ENCODE measurements around the gene AHNAK2.
"Not testable (repeated sequence)": the region's sequence is repeated elsewhere in the genome, so short reads cannot be mapped to it uniquely, and the experiment has no call there.

Gene AHNAK2

GRCh38 chr14:104977681-104978653, at the start of gene AHNAK2:
TSS of gene AHNAK2 (minus strand) at chr14:104978374. CDS start at chr14:104978237, 137 bp downstream.
- DNase-seq: peak; percentile 49 to 61

- DNase-seq: not testable (repeated sequence)
Observed at GRCh38 chr14:105027718-105028117, 49.5 kb upstream of the AHNAK2 start.

DNA sequence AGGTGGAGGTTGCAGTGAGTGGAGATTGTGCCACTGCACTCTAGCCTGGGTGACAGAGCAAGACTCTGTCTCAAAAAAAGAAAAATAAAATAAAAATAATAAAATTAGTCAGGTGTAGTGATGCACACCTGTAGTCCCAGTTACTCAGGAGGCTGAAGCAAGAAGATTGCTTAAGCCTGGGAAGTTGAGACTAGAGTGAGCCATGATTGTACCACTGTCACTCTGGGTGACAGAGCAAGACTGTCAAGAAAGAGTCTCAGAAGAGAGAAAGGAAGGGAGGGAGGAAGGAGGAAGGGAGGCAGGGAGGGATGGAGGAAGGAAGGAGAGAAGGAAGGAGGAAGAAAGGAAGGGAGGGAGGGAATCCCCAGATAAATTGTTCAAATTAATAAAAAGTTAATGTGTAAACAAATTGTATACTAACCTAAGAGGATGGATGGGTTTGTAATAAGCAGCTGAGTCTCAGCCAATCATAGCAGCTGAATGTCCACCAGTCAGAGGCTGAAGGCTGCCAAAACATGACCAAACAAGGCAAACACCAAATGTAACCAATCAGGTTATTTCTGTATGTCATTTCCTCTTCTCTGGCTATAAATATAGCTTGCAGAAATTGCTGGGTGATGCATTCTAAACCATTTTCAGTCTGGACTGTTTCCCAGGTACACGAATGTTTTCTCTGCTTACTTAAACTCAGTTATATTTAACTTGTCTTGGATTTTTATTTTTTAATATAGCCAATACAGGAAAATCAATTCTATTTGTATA, 48.8 kb upstream of the AHNAK2 start:
- no peak for DNase-seq

GRCh38 chr14:105026033-105026785, 48.0 kb upstream of the AHNAK2 start:
- DNase-seq: no peak

- DNase-seq: no peak
Observed at GRCh38 chr14:105025429-105025828, 47.3 kb upstream of the AHNAK2 start.

DNA sequence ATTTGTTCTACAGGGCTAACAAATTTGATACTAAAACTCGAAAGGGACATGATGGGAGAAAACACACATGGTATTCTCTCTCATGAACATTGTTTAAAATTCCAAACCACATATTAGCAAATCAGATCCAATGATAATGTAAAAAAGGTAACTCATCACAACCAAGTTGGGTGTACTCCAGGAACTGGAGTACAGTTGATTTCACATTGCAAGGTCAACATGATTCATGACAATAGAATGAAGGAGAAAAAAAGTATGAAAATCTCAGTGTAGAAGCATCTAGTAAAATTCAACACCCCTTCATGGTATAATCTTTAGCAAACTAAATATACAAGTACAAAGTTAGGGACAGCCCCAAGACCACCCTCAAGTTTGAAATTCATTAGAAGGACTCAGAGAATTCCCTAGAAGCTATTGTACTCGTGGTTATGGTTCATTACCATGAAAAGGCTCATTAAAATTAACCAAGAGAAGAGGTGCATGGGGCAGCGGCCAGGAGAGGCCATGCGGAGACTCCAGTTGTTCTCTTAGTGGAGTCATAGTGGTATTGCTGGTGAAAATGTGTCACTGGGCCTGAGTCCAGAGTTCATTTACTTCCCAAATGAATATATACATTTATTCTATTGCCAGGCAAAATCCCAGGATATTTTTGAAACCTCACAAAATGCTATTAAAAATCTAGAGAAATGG, 45.8 kb upstream of the AHNAK2 start:
- no peak for DNase-seq

GRCh38 chr14:105023144-105023543, 45.0 kb upstream of the AHNAK2 start:
- DNase-seq: no peak

DNA sequence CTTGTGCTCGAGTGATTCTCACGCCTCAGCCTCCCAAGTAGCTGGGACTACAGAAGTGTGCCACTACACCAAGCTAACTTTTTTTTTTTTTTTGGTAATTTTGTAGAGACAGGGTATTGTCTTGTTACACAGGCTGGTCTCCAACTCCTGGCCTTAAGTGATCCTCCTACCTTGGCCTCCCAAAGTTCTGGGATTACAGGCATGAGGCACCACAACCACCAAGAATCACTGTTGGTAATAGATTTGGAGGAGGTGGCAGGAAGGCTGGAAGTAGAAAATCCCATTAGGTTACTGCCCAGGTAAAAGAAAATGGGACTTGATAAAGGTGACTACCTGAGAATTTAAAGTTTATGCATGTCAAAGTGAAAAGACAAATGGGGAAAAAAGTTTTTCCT, 44.1 kb upstream of the AHNAK2 start:
- no peak for DNase-seq

- DNase-seq: no peak
Observed at GRCh38 chr14:105021656-105022275, 43.6 kb upstream of the AHNAK2 start.

GRCh38 chr14:105020815-105021655, 42.9 kb upstream of the AHNAK2 start, which contains the start of gene CDCA4:
TSS of gene CDCA4 (minus strand) at chr14:105021083. CDS start at chr14:105011929, 9,154 bp downstream.
- peak; percentile 97 to 98 for DNase-seq

DNA sequence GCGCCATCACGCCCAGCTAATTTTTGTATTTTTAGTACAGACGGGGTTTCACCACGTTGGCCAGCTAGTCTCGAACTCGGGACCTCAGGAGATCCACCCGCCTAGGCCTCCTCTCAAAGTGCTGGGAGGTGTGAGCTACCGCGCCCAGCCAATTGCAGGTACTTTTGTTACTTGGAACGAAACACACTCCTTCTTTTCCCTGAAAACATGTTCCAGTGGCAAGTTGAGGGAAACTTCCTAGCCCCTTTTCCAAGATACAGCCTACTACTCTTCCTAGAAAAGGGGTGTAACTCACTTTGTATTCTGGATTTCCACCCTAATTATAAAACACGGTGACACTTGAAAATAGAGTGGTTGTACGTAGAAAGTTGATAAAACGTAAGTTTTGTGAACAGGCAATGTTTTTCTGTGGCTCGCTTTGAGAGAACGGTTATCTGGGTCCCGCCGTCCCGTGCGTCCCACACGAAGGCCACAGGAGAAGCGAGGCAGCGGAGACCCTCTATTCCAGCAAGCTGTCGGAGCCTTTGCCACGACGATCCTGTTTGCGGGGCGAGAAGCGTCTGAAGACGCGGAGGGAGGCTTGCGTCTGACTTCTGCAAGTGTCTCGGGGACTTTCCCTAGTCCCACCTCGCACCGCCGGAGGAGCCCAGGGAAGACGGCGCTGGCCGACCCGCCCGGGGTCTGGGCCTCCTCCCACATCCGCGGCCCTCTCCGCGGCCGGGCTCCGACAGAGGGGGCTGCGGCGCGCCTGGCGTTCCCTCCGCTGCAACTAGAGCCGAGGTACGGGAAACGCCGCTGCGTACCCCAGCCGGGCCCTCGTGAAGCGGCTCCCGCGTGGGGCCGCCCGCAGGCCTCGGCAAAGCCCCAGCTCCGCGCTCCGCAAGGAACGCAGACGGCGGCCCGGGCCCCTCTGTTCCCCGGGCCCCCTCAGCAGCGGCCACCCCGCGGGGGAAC, 42.0 kb upstream of the AHNAK2 start:
- peak; percentile 55 to 74 for DNase-seq

GRCh38 chr14:105018414-105018813, 40.2 kb upstream of the AHNAK2 start:
- DNase-seq: no peak

- no peak for DNase-seq
Observed at GRCh38 chr14:105015905-105016304, 37.7 kb upstream of the AHNAK2 start.

DNA sequence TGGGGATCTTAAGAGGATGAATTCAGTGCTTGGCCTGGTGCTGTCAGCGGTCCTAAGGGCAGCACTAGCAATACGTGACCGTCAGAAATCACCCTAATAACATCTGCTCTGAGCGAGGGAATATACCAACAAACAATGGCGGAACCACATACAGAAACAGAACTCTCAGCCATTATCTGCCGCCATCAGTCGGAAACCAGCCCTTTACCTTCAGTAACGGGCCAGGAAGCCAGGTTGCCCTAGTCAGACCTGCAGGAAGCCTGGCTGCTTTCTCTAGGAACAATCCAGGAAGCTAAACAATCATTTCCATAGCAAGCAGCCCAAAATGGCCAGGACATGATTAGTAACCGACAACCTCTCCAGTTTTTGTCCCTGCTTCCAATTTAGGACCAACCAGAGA, 37.1 kb upstream of the AHNAK2 start:
- peak in 1 of 2 donors; percentile 44 for DNase-seq

DNA sequence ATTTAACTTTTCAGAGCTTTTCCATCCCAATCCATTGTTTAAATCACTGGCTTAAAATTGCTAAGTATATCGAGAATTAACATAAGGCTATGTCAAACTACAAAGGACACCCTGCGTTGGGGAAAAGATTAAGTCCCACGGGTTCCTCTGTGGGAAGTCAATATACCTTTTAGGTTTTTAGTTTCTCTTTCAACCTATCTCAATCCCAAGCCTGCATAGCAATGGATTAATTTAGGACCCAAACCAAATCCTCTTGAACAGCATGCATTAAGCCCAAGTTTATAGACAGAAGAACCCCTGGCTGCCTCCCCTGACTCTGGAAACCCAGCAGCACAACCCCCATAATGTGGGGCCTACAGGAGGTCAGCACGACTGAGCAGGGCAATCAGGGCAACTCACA, 36.5 kb upstream of the AHNAK2 start:
- no peak for DNase-seq

DNA sequence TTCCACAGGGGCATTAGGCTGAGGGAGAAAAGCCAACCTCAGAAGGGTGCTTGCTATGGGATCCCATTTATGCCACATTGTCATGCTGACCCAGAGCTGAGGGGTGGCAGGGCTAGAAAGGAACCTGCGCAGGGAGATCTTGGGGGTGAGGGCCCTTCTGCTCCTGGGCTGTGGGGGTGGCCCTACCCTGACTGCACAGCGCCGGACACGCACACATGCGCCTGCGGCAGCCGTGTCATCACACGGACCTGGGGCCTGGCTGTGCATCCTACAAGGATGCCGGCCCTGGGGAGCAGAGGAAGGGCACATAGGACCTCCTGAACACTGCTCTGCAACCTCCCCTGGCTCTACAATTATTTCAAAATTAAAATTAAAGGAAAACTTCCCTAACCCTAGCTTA, 35.9 kb upstream of the AHNAK2 start:
- DNase-seq: no peak

GRCh38 chr14:105013150-105013785, 35.1 kb upstream of the AHNAK2 start:
- no peak for DNase-seq

DNA sequence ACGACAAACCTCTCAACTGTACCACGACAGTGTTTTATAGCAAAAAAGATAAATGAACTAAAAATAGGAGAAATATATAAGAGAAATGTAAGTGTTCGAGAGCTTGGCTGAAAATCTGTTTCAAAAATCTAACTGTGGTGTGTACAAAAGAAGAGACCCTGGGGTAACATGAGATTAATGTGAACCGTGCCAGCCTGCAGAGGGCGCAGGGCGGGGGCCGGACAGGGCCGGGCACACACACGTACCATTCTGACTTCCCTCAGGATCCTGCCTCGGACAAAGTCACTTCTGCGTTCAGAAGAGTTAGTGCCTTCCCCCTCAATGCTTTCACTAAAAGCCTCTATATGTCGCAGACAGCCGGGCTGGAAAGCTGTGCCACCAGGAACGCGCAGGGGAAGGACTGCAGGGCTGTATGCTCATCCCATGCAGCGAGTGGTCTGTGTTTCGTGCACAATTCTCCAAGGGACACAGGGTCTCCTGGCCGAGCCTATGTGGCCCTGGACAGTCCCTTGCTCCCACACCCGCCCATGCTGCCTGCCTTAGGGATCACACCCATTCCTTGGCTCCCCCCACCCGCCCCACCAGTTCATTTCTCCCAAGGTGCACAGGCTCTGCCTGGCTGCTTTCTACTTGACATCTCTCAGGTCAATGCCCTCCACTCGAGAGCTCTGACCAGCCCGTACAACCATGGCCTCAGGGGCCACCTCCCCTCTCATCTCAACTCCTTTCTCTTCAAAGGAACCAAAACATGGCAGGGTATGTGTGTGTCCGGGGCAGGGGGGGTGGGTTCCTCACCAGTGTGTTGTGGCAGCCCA, 34.2 kb upstream of the AHNAK2 start:
- no peak for DNase-seq

Measured in CD4-positive, alpha-beta T cell treated with Interferon alpha-2 for 1 hour (primary cell).